Measurements from ENCODE around the gene B9D1.

GRCh38 chr17:19333132-19333440 is 29.4 kb downstream of the B9D1 start:
- no peak for TF ChIP-seq CTCF (IDR thresholded peaks at IDR 0.05)
- TF ChIP-seq POLR2A (IDR thresholded peaks at IDR 0.05), result no peak
